ENCODE measurements around the gene SLC4A8.
"Not testable (repeated sequence)": the region's sequence is repeated elsewhere in the genome, so short reads cannot be mapped to it uniquely, and the experiment has no call there.

The SLC4A8 gene

DNA sequence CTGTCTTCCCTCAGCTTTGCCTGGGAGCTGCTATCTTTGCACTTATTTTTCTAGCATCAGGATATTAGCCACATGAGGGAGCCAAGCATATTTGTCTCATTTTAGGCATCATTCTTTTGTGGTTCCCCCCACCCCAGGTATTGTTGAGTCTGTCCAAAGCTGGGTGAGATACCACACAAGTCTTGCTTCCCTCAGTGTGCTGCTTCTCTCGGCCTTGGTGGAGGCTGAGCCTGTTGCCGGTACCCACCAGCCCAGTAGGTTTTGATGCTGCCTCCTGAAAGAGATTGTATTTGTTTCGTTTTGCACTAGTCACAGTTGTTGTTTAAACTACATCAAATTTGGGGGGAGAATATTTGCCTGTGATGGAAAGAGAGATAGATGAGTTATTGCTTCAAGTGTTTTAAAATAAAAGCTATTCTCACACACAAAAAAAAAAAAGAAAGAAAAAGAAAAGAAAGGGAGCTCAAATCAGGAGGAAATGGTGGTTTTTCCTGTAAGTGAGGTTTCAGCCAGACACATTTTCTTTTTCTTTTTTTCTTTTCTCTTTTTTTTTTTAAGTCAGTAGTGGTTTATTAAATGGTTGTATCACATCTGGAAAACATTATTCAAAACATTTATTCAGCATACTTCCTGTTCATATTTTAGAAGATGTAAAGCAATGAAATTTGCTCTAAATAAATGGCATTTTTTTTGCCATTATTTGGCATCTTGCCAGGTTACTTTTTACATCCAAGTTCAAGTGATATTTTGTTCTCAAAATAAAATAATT, 58.5 kb downstream of the SLC4A8 start:
- no peak for DNase-seq

- no peak for DNase-seq
Observed at GRCh38 chr12:51484119-51484518, 59.5 kb downstream of the SLC4A8 start.

DNA sequence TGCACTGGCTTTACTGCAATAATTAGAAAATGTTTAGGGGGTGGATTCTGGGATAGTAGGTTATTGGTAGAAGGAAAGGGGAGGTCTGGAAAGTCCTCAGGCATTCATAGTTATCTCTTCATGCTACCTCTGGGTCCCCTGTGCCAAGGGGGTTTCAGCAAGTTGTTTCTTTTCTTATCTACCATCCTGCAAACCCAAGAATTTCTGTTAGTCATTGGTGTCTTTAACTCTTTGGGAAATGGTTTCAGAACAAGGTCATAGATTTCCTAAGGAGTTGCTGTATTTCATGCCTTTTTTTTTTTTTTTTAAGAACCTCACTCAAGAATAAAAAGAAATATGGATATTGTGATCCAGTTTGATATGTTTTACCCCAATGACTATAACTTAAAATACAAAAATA, 63.6 kb downstream of the SLC4A8 start:
- DNase-seq: no peak

DNA sequence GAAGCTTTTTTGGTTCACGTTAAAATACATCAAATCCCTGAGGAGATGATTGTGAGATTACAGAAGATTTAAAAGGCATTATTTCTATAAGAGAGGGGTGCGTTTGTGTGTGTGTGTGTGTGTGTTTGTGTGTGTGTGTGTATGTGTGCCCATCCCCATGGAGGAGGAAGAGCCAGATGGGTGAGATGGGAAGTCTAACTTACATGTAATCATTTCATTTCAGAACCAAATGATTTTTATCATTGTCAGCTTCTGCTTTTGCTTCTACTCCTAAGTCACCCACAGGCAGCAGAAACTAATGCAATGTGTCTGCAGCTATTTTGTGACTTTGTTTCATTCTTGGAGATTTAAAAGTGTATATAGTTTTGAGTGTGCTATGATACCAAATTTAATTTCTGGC, 68.7 kb downstream of the SLC4A8 start:
- no peak for DNase-seq

GRCh38 chr12:51496895-51497294, 72.3 kb downstream of the SLC4A8 start:
- DNase-seq: no peak

DNA sequence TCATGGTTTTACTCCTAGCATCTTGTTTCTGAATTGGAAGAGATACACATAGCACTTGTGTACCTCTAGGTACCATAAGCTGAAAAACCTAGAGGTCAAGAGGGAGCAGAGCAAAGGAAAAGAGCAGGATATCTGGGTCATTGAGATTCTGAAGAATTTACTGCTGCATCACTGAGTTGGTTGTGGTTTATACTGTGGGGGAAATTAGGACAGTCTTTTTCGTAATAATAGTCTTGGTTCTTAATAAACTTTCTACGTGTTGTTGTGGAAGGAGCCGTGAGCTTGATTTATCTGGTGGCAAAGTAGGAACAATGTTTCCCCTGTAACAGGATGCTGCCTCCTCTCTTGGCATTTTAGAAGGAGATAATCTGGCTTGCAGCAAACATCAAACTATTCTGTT, 80.2 kb downstream of the SLC4A8 start:
- no peak for DNase-seq

DNA sequence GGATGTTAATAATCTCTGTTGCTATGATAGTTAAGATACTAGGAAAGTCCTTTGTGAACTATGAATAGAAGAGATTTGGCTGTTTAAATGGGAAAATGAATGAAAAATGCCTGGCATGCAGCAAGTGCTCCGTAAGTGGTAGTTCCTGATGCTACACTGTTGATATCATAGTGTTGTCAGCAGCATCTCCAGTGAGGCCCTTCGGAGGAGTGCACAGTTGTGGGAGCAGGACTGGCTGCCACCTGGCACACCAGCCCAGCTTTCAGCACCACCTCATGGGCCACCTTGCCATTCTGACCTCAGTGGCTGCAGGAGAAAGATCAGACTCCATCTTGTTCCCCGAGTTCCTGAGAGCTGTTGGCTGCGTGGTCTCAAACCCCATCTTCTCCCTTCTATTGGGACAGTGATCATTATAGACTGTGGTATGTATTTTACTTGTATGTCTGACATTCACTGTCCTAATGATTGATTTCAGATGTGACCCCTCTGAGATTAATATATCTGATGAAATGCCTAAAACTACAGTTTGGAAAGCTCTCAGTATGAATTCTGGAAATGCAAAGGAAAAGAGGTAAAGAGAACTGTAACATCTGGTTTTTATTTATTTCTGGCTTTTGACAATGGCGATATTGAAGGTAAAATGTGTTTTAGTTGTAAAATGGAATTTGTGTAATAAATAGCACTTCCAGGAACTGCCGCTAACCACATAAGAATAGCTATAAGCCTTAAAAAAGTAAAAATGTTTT, 80.9 kb downstream of the SLC4A8 start:
- DNase-seq: no peak

DNA sequence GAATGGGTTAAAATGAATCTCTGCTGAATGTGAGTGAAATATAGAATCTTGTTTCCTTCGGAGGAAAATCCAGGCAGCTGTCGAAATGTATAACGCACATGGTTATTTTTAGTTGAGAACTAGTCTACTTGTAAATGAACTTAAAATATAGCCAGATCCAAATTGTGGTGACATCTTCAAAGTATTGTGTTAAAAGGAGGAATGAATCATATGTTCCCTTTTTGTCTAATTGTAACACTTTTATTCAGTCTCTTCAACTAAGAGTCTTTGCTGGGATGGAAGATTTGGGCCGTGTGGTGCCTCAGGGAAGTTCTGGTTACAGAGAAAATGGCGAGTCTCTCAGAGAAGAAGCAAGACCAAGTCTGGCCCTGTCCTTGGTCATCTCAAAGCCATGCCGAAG, 82.5 kb downstream of the SLC4A8 start:
- DNase-seq: no peak

- DNase-seq: no peak
Observed at GRCh38 chr12:51508285-51508684, 83.7 kb downstream of the SLC4A8 start.

DNA sequence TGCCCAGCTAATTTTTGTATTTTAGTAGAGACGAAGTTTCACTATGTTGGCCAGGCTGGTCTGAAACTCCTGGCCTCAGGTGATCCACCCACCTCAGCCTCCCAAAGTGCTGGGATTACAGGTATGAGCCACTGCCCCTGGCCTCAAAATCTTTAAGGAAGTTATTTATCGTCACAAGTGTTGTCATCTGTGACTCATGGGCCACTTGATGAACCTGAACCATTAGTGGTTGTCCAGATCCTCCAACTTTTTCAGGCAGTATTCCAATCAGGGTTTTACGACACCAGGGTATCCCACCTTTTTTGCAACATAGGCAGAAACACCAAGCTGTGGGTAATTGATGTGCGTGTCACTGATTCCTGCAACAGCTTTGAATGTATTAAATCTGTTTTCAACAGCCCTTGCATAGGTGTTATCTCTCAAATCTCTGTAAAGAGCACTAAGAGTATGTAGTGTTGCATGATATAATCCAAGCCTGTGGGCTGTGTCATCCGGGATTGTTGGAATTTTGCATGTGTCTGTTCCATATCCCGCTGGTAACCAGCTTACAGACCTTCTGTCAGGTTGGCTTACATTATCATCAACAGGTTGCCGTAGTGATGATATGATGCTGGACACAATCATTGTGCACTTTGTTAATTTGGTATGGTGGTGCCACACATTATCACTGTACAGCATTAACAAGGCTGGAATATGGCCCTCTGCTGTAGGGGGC, 87.1 kb downstream of the SLC4A8 start:
- no peak for DNase-seq

DNA sequence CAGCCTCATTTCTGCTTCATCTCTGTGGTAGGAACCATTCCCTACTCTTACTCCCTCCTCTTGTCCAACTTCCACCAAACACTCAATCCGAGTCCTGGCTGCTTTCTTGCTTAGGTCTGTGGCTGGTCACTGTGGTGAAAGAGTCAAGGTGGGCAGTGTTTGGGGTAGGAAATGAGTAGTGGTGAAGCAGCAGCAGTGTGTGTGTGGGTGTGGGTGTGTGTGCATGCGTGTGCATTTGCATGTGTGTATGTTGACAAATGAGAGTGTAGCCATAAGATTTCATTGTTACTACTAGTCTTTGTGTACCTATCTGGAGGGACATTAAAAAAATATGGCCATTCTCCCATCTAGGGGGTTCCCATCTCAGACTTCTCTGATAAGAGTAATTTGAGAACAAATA, 87.8 kb downstream of the SLC4A8 start:
- DNase-seq: no peak

GRCh38 chr12:51515037-51515436, 90.4 kb downstream of the SLC4A8 start:
- DNase-seq: not testable (repeated sequence)

DNA sequence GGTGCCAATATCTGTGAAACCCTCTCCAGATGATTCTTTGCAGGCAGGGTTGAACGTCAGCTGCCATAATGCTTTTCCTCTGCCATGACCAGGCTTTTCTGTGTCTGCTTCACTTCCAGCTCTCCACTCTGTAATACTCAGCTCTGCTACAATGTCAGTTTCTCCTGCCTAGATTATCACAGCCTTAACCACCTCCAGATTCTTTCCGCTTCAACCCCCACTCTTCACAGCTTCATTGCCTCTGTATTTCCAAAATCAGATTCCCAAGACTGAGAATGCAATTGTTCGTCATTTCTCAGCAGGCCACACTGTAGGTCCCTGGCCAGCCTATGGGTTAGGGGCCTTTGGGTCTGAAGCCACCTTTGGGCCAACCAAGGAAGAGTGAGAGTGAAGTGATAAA, 92.7 kb downstream of the SLC4A8 start:
- DNase-seq: no peak

DNA sequence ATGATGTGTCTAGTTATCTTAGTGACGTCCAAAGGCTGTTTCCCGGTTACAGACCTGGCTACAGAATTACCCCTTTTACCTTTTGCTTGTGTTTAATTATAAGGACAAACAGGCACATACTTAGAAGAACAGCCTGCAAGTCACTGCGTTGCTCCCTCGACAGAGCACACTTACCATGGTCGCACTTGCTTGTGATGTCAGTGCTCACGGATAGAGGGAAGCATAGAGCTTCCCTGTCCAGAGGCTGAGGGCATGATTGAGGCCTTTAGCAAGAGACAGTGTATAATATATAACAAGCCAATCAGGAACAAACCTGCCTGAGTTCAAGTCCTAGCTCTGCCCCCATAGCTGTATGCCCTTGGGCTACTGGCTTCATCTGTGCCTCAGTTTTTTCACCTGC, 93.2 kb downstream of the SLC4A8 start:
- no peak for DNase-seq

DNA sequence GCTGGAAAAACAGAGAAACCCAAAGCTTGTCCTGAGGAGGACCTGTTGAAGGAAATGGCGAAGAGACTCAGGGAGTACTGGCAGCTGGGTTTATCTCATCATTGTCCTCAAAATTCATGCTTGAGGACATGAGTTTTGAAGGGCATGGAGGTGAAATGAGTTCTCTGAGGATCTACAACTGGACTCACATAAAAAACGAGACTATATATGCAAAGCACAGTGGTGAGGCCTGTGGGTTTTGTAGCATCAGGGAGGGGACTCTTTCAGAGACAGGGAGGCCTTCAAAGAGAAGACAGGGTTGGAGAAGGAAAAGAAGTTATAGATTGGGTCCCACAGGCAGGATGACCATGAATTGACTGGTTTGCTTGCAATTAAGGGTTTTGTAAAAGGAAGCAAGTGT, 95.1 kb downstream of the SLC4A8 start:
- no peak for DNase-seq

GRCh38 chr12:51520576-51521325, 96.1 kb downstream of the SLC4A8 start:
- no peak for DNase-seq

GRCh38 chr12:51521554-51522276, 97.1 kb downstream of the SLC4A8 start:
- DNase-seq: no peak

DNA sequence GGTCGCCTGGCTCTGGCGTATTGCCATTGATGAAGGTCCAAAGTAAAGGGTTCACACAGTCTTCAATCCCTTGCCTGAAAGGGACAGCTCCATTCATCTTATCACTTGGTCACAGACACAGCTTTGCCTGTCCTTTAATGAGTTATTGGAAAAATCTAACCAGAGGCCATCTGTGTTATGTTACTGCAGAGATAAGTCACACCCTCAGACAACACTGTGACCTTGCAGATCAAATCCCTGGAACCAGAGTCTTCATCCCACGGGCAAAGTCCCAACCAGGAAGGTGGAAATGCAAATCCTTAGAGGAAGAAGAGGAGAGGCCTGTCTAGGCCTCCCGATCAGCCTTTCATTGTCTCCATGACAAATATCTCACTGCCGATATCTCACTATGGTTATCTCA, 98.1 kb downstream of the SLC4A8 start:
- no peak for DNase-seq

DNA sequence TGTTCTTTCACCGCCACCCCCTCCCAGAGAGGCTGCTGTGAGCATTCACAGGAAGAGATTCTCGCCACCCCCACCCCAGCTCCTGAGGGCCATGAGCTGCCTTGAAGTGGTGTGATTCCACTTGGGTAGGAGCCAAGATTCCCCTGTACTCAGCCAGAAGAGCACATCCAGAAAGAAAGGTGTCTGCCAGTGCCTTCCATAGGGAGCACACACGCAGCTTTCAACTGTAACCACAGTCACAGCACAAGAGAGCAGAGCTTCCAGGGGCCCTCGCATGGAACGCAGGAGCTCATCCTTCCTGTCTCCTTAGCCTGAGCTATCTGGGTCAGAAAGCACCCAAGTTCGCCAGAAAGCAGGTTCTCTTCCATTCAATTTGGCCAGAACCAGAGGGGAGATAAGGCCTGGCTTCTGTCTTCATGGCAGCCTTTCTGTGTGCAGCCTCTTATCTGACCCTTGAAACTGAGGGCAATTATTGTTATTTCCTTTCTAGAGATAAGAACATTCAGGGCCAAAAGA, 99.8 kb downstream of the SLC4A8 start:
- no peak for DNase-seq

DNA sequence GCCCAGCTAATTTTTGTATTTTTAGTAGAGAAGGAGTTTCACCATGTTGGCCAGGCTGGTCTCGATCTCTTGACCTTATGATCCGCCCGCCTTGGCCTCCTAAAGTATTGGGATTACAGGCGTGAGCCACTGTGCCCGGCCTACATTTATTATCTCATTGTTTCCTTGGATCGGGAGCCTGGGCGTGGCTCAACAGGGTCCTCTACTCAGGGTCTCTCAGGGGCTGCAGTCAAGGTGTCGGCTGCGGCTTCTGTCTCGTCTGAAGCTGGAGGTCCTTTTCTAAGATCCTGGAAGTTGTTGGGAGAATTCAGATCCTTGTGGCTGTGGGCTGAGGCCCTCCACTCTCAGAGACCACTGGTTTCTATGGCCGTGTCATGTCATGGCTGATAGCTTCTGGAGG, 100.9 kb downstream of the SLC4A8 start:
- DNase-seq: no peak

- DNase-seq: no peak
Observed at GRCh38 chr12:51527966-51528365, 103.3 kb downstream of the SLC4A8 start.

Measured in AML-193 (cell line).